GM12891 (cell line): Measurements from ENCODE around the gene ZNF20.

Experiments used
- DNase-seq: peaks from one replicate; pipeline ENCODE4 v3.0.0; 2011; ENCODE audit warnings: low spot score; ENCODE audit not compliant: insufficient read length
- FAIRE-seq: peaks from 2 replicates; lab custom pipeline; 2011; peaks lifted over from hg19 to GRCh38; lab: Jason Lieb, UNC
- PAX5 ChIP-seq: IDR thresholded peaks from 2 replicates; pipeline ENCODE4 v1.6.1; 2011; ENCODE audit warnings: low read length, moderate library complexity, mild to moderate bottlenecking; ENCODE audit not compliant: insufficient read depth, severe bottlenecking
- POLR2A ChIP-seq: IDR thresholded peaks from 2 replicates; pipeline ENCODE4 v1.6.1; 2011; ENCODE audit warnings: low read depth, low read length, control low read depth
- POLR2AphosphoS5 ChIP-seq: IDR thresholded peaks from 2 replicates; pipeline ENCODE4 v1.6.1; 2011; ENCODE audit warnings: low read depth, low read length, control low read depth
- POU2F2 ChIP-seq: IDR thresholded peaks from 2 replicates; pipeline ENCODE4 v1.6.1; 2011; ENCODE audit warnings: low read depth, mild to moderate bottlenecking, control low read depth, low read length, moderate library complexity
- SPI1 ChIP-seq: IDR thresholded peaks from 2 replicates; pipeline ENCODE4 v1.6.1; 2011; ENCODE audit warnings: low read depth, low read length, control low read depth
- TAF1 ChIP-seq: IDR thresholded peaks from 2 replicates; pipeline ENCODE4 v1.6.1; 2011; ENCODE audit warnings: low read depth, low read length, control low read depth

ZNF20 gene

GRCh38 chr19:12156223-12157058 is 16.3 kb upstream of the ZNF20 start, which contains the start of gene ZNF625:
ZNF625 (minus strand) TSS chr19:12156734; CDS start chr19:12156558, 176 bp downstream.
- FAIRE-seq: peak; percentile 94
- DNase-seq: peak; percentile 72
- TF ChIP-seq PAX5: no peak
- 0 out of 2 replicates have a peak, but pooled peaks have one; percentile 1 for TF ChIP-seq SPI1
- peak; percentile 86 for TF ChIP-seq POU2F2

DNA sequence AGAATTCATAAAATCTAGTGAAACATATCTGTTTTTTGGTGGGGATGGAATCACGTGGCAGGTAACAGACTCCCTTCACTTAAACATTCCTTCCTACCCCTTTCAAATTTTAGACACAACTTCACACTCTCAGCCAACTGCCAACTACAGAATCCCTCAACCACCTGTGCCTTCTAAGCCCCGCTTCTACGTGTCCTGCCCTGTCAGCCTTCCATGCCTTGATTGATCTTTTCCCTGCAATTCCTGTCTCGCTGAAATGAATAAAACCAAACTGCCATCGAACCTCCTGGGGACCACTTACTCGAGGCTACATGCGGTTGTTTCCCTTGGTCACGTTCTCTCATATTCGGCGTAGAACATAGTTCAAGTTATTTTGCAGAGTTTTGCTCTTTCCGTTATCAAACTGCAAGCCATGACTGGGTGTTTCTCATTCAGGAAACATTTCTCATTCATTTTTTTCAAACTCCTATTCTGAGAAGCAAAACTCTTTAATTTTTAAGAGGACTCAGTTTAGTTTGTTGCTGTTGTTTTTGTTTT is 15.2 kb upstream of the ZNF20 start:
- FAIRE-seq (peak; percentile 66), DNase-seq (no peak)
- TF ChIP-seq TAF1: no peak

DNA sequence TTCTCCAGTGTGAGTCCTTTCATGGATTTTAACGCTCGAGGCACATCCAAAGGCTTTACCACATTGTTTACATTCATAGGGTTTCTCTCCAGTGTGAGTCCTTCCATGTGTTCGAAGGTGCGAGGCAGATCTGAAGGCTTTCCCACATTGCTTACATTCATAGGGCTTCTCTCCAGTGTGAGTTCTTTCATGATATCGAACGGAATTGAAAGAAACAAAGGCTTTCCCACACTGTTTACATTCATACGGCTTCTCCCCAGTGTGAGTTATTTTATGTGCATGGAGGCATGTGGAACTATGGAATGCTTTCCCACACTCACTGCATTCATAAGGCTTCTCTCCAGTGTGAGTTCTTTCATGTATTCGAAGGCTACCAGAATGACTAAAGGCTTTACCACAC is 5.2 kb upstream of the ZNF20 start:
- TF ChIP-seq POLR2A: no peak
- TF ChIP-seq PAX5: no peak
- TF ChIP-seq POU2F2: no peak
- no peak for TF ChIP-seq SPI1
- TF ChIP-seq POLR2AphosphoS5: no peak
- no peak for TF ChIP-seq TAF1
- FAIRE-seq (no peak), DNase-seq (no peak)

DNA sequence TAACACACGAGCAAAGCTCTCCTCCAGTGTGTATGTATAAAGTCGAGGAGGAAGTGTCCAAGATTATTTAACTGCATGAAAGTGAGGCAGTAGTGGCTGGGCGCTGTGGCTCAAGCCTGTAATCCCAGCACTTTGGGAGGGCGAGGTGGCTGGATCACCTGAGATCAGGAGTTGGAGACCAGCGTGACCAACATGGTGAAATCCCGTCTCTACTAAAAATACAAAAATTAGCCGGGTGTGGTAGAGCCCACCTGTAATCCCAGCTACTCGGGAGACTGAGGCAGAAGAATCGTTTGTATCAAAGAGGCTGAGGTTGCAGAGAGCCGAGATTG is 1.2 kb upstream of the ZNF20 start:
- DNase-seq: no peak
- no peak for FAIRE-seq
- TF ChIP-seq POLR2A (no peak), POU2F2 (no peak), PAX5 (no peak), SPI1 (no peak)

GRCh38 chr19:12140545-12141404 is 625 bp upstream of the ZNF20 start:
- peak; percentile 96 for FAIRE-seq
- TF ChIP-seq SPI1 (no peak), POU2F2 (peak; percentile 45; the same call in 1 of the 2 replicates), POLR2AphosphoS5 (no peak), POLR2A (no peak), TAF1 (no peak), PAX5 (no peak)
- peak; percentile 51 for DNase-seq

GRCh38 chr19:12139269-12139668 is 881 bp downstream of the ZNF20 start:
- DNase-seq (no peak), FAIRE-seq (no peak)
- TF ChIP-seq TAF1: no peak
- TF ChIP-seq SPI1: no peak
- TF ChIP-seq POU2F2: no peak
- TF ChIP-seq PAX5: no peak
- TF ChIP-seq POLR2A: no peak
- no peak for TF ChIP-seq POLR2AphosphoS5

GRCh38 chr19:12137221-12137940 is 2.8 kb downstream of the ZNF20 start:
- FAIRE-seq (peak; percentile 72), DNase-seq (no peak)
- TF ChIP-seq SPI1 (no peak), POLR2A (no peak), POU2F2 (no peak), PAX5 (no peak), POLR2AphosphoS5 (no peak), TAF1 (no peak)

DNA sequence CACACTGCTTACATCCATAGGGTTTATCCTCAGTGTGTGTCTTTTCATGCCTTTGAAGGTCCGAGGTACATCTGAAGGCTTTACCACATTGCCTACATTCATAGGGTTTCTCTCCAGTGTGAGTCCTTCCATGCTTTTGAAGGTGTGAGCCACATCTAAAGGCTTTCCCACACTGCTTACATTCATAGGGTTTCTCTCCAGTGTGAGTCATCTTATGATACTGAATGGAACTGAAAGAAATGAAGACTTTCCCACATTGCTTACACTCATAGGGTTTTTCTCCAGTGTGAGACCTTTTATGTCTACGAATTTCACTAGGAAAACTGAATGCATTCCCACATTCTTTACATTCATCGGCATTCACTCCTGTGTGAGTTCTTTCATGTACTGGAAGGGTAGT is 7.1 kb downstream of the ZNF20 start:
- no peak for TF ChIP-seq POLR2AphosphoS5
- TF ChIP-seq PAX5: no peak
- no peak for TF ChIP-seq POLR2A
- TF ChIP-seq TAF1: no peak
- no peak for TF ChIP-seq SPI1
- TF ChIP-seq POU2F2: no peak
- DNase-seq: no peak
- no peak for FAIRE-seq

DNA sequence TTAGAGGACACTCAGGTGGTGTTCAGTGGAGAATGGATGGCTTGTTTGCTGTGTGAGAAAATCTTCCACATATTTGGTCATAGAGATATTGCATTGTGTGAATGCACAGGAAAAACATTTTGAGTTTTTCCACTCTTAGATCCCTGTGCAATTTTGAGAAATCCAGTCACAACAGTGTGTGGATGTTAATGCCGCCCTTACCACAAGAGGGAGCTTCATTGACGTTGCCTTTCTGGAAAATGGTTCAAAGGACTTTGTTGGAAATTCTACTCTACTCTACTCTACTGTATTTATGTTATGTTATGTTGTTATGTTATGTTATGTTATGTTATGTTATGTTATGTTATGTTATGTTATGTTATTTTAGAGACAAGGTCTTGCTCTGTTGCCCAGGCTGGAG is 13.4 kb downstream of the ZNF20 start:
- no peak for TF ChIP-seq POU2F2
- no peak for TF ChIP-seq SPI1
- TF ChIP-seq POLR2AphosphoS5: no peak
- no peak for TF ChIP-seq PAX5
- TF ChIP-seq TAF1: no peak
- FAIRE-seq (no peak), DNase-seq (no peak)

- FAIRE-seq: no peak
- DNase-seq: no peak
- no peak for TF ChIP-seq POU2F2
- no peak for TF ChIP-seq POLR2AphosphoS5
- no peak for TF ChIP-seq POLR2A
- TF ChIP-seq PAX5: no peak
- TF ChIP-seq TAF1: no peak
- TF ChIP-seq SPI1: no peak
Measured at GRCh38 chr19:12117201-12117970, 22.8 kb downstream of the ZNF20 start.

DNA sequence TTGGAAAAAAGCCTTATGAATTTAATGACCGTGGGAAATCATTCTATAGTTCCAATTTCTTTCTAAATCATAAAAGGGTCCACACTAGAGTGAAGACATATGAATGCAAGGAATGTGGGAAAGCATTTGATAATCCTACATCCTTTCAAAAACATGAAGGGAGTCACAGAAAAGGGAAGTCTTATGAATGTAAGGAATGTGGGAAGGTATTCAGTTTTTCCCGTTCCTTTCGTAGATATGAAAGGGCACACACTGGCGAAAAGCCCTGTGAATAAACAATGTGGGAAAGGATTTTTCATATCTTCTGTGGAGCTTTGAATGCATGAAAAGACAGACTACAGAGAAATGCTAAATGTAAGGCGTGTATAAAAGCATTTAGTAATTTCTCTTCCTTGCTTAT is 27.0 kb downstream of the ZNF20 start:
- DNase-seq: no peak
- FAIRE-seq: no peak
- TF ChIP-seq POLR2AphosphoS5 (no peak), TAF1 (no peak), POLR2A (no peak), PAX5 (no peak), SPI1 (no peak), POU2F2 (no peak)
